ENCODE results near the gene MACROD2.

GRCh38 chr20:14775778-14776177, 780.5 kb downstream of the MACROD2 start:
- TF ChIP-seq FOXA1 (IDR thresholded peaks at IDR 0.05) (no peak), JUND (IDR thresholded peaks at IDR 0.05) (peak in 1 of 2 donors; percentile 69), CTCF (IDR thresholded peaks at IDR 0.05; ENCODE audit: low read depth, low read length, missing input control) (no peak), MAX (IDR thresholded peaks at IDR 0.05) (no peak), REST (IDR thresholded peaks at IDR 0.05) (no peak), RAD21 (IDR thresholded peaks at IDR 0.05) (peak in 1 of 2 donors; percentile 36), SP1 (IDR thresholded peaks at IDR 0.05) (no peak), GABPA (IDR thresholded peaks at IDR 0.05 in 1 of 2, conservative IDR thresholded peaks at IDR 0.05 in 1 of 2) (no peak), ATF3 (IDR thresholded peaks at IDR 0.05) (no peak), TAF1 (conservative IDR thresholded peaks at IDR 0.05) (no peak), ZBTB33 (IDR thresholded peaks at IDR 0.05) (no peak), RXRA (IDR thresholded peaks at IDR 0.05) (peak in 1 of 2 donors; percentile 52)

Data from liver (tissue), 3 donors.